Measurements from ENCODE around the gene MTA3.

The MTA3 gene

GRCh38 chr2:42756150-42756775, 187.8 kb downstream of the MTA3 start:
- Histone ChIP-seq H3K9ac (no peak overlapping the region), H3K4me1 (no peaks in the 10 kb centered on the region), H3K36me3 (ENCODE audit: control insufficient read depth, insufficient read depth, low read length) (no peaks in the 10 kb centered on the region), H3K4me2 (ENCODE audit: low read length) (no peak overlapping the region), H3K4me3 (ENCODE audit: low read depth, low read length) (no peak overlapping the region), H3K27ac (no peak overlapping the region), H3K27me3 (ENCODE audit: control insufficient read depth, insufficient read depth, low read length) (no peaks in the 10 kb centered on the region), H3K79me2 (no peaks in the 10 kb centered on the region), H2AFZ (no peak overlapping the region), H3K9me3 (ENCODE audit: control insufficient read depth, low read length) (no peaks in the 10 kb centered on the region)
- TF ChIP-seq, protein P1, sequence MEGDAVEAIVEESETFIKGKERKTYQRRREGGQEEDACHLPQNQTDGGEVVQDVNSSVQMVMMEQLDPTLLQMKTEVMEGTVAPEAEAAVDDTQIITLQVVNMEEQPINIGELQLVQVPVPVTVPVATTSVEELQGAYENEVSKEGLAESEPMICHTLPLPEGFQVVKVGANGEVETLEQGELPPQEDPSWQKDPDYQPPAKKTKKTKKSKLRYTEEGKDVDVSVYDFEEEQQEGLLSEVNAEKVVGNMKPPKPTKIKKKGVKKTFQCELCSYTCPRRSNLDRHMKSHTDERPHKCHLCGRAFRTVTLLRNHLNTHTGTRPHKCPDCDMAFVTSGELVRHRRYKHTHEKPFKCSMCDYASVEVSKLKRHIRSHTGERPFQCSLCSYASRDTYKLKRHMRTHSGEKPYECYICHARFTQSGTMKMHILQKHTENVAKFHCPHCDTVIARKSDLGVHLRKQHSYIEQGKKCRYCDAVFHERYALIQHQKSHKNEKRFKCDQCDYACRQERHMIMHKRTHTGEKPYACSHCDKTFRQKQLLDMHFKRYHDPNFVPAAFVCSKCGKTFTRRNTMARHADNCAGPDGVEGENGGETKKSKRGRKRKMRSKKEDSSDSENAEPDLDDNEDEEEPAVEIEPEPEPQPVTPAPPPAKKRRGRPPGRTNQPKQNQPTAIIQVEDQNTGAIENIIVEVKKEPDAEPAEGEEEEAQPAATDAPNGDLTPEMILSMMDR (IDR thresholded peaks at IDR 0.05), result no peak

- Histone ChIP-seq H3K36me3 (ENCODE audit: control insufficient read depth, insufficient read depth, low read length) (no peaks in the 10 kb centered on the region), H3K27me3 (ENCODE audit: control insufficient read depth, insufficient read depth, low read length) (no peaks in the 10 kb centered on the region), H3K9ac (no peak overlapping the region), H3K4me2 (ENCODE audit: low read length) (no peak overlapping the region), H2AFZ (no peak overlapping the region), H3K4me1 (no peaks in the 10 kb centered on the region), H3K4me3 (ENCODE audit: low read depth, low read length) (no peak overlapping the region), H3K27ac (no peak overlapping the region), H3K79me2 (no peaks in the 10 kb centered on the region), H3K9me3 (ENCODE audit: control insufficient read depth, low read length) (no peaks in the 10 kb centered on the region)
- TF ChIP-seq, protein P1 (IDR thresholded peaks at IDR 0.05), result no peak
Measured at GRCh38 chr2:42756966-42757513, 188.6 kb downstream of the MTA3 start.

- TF ChIP-seq, protein P1 (IDR thresholded peaks at IDR 0.05), result no peak
- Histone ChIP-seq H3K36me3 (ENCODE audit: control insufficient read depth, insufficient read depth, low read length) (no peaks in the 10 kb centered on the region), H3K4me2 (ENCODE audit: low read length) (no peak overlapping the region), H3K27me3 (ENCODE audit: control insufficient read depth, insufficient read depth, low read length) (no peaks in the 10 kb centered on the region), H2AFZ (no peak overlapping the region), H3K9me3 (ENCODE audit: control insufficient read depth, low read length) (no peaks in the 10 kb centered on the region), H3K4me1 (no peaks in the 10 kb centered on the region), H3K4me3 (ENCODE audit: low read depth, low read length) (no peak overlapping the region), H3K9ac (no peak overlapping the region), H3K27ac (no peak overlapping the region), H3K79me2 (no peaks in the 10 kb centered on the region)
Measured at GRCh38 chr2:42757981-42758740, 189.7 kb downstream of the MTA3 start.

GRCh38 chr2:42758751-42759150, 190.3 kb downstream of the MTA3 start:
- Histone ChIP-seq H3K27me3 (ENCODE audit: control insufficient read depth, insufficient read depth, low read length) (no peaks in the 10 kb centered on the region), H3K4me3 (ENCODE audit: low read depth, low read length) (no peak overlapping the region)

More at GRCh38 chr2:42758751-42759150, 190.3 kb downstream of the MTA3 start:
- TF ChIP-seq, protein P1 (IDR thresholded peaks at IDR 0.05), result no peak
- Histone ChIP-seq H3K4me1 (no peaks in the 10 kb centered on the region), H3K36me3 (ENCODE audit: control insufficient read depth, insufficient read depth, low read length) (no peaks in the 10 kb centered on the region), H2AFZ (no peak overlapping the region), H3K9ac (no peak overlapping the region), H3K27ac (no peak overlapping the region), H3K4me2 (ENCODE audit: low read length) (no peak overlapping the region), H3K79me2 (no peaks in the 10 kb centered on the region), H3K9me3 (ENCODE audit: control insufficient read depth, low read length) (no peaks in the 10 kb centered on the region)

Data from parathyroid adenoma (tissue), 2 donors.